SK-N-SH (cell line): ENCODE results near the gene GRK2. TPM values are rescaled to one million over a fixed set of nuclear protein-coding genes. Genes with fewer than 3 reads are reported as not detected.

ENCODE experiments used
- CTCF ChIA-PET: fragments of 300-600, 350-600 bp; formaldehyde crosslinking; extraction: SDS; loops from one replicate; lab custom pipeline; 2021; lab: Yijun Ruan, JAX
- POLR2A ChIA-PET: fragments of 350-600 bp; sonication (Branson Sonifier 250); formaldehyde crosslinking; extraction: SDS; loops from one replicate; lab custom pipeline; 2020; ENCODE audit warnings: antibody characterized with exemption, inconsistent platforms; lab: Yijun Ruan, JAX
- DNase-seq: peaks from one replicate; pipeline ENCODE4 v3.0.0; 2012
- H2AFZ ChIP-seq: fragments of 200-600 bp; sonication (generic); 2 replicates; pipeline ENCODE4 v1.8.1; 2016; ENCODE audit warnings: antibody characterized with exemption, mild to moderate bottlenecking, low read depth
- H3F3A ChIP-seq: fragments of 200-600 bp; sonication (generic); replicated peaks from 2 replicates; pipeline ENCODE3; 2016; ENCODE audit warnings: antibody characterized with exemption, mild to moderate bottlenecking; ENCODE audit not compliant: insufficient read depth
- H3K27ac ChIP-seq, 2 experiments: fragments of 200-500 bp in 1 of 2; fragments of 200-600 bp in 1 of 2; sonication (Bioruptor generic) in 1 of 2; sonication (generic), shearing (Covaris generic) in 1 of 2; 2 replicates each; pipeline versions ENCODE4 v1.5.1 to v1.6.1; 2014 to 2016; ENCODE audit warnings: low read depth in 2 of 2, inconsistent platforms in 1 of 2, low read length in 1 of 2, mild to moderate bottlenecking in 1 of 2, mixed read lengths in 1 of 2
- H3K27me3 ChIP-seq: fragments of 200-600 bp; sonication (generic), shearing (Covaris generic); 2 replicates; pipeline ENCODE4 v1.6.1; 2016; ENCODE audit warnings: mixed run types; ENCODE audit not compliant: insufficient read depth
- H3K36me3 ChIP-seq, 2 experiments: fragments of 200-500 bp in 1 of 2; fragments of 200-600 bp in 1 of 2; sonication (Bioruptor generic) in 1 of 2; sonication (generic) in 1 of 2; replicated peaks in 1 of 2; 2 replicates each; pipeline versions ENCODE3 to v1.5.1; 2014 to 2016; ENCODE audit warnings: low read length in 1 of 2, mild to moderate bottlenecking in 1 of 2; ENCODE audit not compliant: insufficient read depth in 2 of 2, control insufficient read depth in 1 of 2
- H3K4me1 ChIP-seq, 2 experiments: fragments of 200-500 bp in 1 of 2; fragments of 200-600 bp in 1 of 2; sonication (Bioruptor generic) in 1 of 2; sonication (generic), shearing (Covaris generic) in 1 of 2; 2 replicates each; pipeline versions ENCODE4 v1.5.1 to v1.6.1; 2014 to 2016; ENCODE audit warnings: low read depth in 1 of 2, low read length in 1 of 2, mixed run types in 1 of 2; ENCODE audit not compliant: insufficient read depth in 2 of 2, control insufficient read depth in 1 of 2
- H3K4me2 ChIP-seq: fragments of 200-600 bp; sonication (generic), shearing (Covaris generic); 2 replicates; pipeline ENCODE4 v1.6.1; 2017; ENCODE audit warnings: mixed run types
- H3K4me3 ChIP-seq, 2 experiments: fragments of 200-500 bp in 1 of 2; fragments of 200-600 bp in 1 of 2; sonication (Bioruptor generic) in 1 of 2; sonication (generic), shearing (Covaris generic) in 1 of 2; 2 replicates each; pipeline versions ENCODE4 v1.5.1 to v1.8.1; 2014 to 2016; ENCODE audit warnings: low read depth in 2 of 2, inconsistent platforms in 1 of 2, low read length in 1 of 2, mild to moderate bottlenecking in 1 of 2, mixed read lengths in 1 of 2, moderate library complexity in 1 of 2
- H3K79me2 ChIP-seq: fragments of 200-600 bp; sonication (generic); 2 replicates; pipeline ENCODE4 v1.8.1; 2017; ENCODE audit warnings: mild to moderate bottlenecking; ENCODE audit not compliant: insufficient read depth
- H3K9ac ChIP-seq: fragments of 200-600 bp; sonication (generic); 2 replicates; pipeline ENCODE4 v1.6.1; 2017; ENCODE audit warnings: mixed run types
- H3K9me2 ChIP-seq: fragments of 200-600 bp; sonication (generic); 2 replicates; pipeline ENCODE4 v1.6.1; 2017; ENCODE audit warnings: mixed run types
- H3K9me3 ChIP-seq: fragments of 200-600 bp; sonication (generic); 2 replicates; pipeline ENCODE4 v1.6.1; 2017; ENCODE audit warnings: mixed run types, mild to moderate bottlenecking, moderate library complexity
- H4K20me1 ChIP-seq: fragments of 200-600 bp; sonication (generic); 2 replicates; pipeline ENCODE4 v1.6.1; 2017; ENCODE audit warnings: mild to moderate bottlenecking, mixed run types; ENCODE audit not compliant: insufficient read depth
- CHD2 ChIP-seq: fragments of 150-350 bp; IDR thresholded peaks from 2 replicates; pipeline ENCODE4 v1.6.1; 2018; ENCODE audit warnings: low read length; ENCODE audit not compliant: partially characterized antibody
- CTCF ChIP-seq: fragments of 200-600 bp; sonication (generic); IDR thresholded peaks from 2 replicates; pipeline ENCODE4 v1.6.1; 2017; ENCODE audit warnings: antibody characterized with exemption, mild to moderate bottlenecking, moderate library complexity
- EZH2phosphoT487 ChIP-seq: fragments of 200-600 bp; sonication (generic); IDR thresholded peaks from 2 replicates; pipeline ENCODE4 v1.6.1; 2017; ENCODE audit warnings: low read depth, mixed run types, mild to moderate bottlenecking, antibody characterized with exemption, moderate library complexity, borderline replicate concordance
- GABPA ChIP-seq: IDR thresholded peaks from 2 replicates; pipeline ENCODE4 v1.4.0; 2012; ENCODE audit warnings: low read depth, mild to moderate bottlenecking
- IRF3 ChIP-seq: fragments of 150-350 bp; IDR thresholded peaks from 2 replicates; pipeline ENCODE4 v1.6.1; 2016; ENCODE audit warnings: mild to moderate bottlenecking, low read depth, low read length
- JUND ChIP-seq: IDR thresholded peaks from 2 replicates; pipeline ENCODE4 v1.4.0; 2012
- MAX ChIP-seq: IDR thresholded peaks from 2 replicates; pipeline ENCODE4 v1.4.0; 2012; ENCODE audit warnings: low read depth
- MXI1 ChIP-seq: IDR thresholded peaks from 2 replicates; pipeline ENCODE4 v1.6.1; 2012; ENCODE audit warnings: mild to moderate bottlenecking, low read depth, low read length, improper control_type of control experiment
- POLR2AphosphoS5 ChIP-seq: IDR thresholded peaks from 2 replicates; pipeline ENCODE4 v1.6.1; 2012; ENCODE audit warnings: low read depth, low read length
- RCOR1 ChIP-seq: fragments of 150-350 bp; IDR thresholded peaks from 2 replicates; pipeline ENCODE4 v1.6.1; 2017; ENCODE audit warnings: antibody characterized with exemption, low read length
- REST ChIP-seq: IDR thresholded peaks from 2 replicates; pipeline ENCODE4 v1.6.1; 2012; ENCODE audit warnings: mild to moderate bottlenecking, low read depth, low read length, moderate library complexity
- RFX5 ChIP-seq: IDR thresholded peaks from 2 replicates; pipeline ENCODE4 v1.6.1; 2012; ENCODE audit warnings: mild to moderate bottlenecking, improper control_type of control experiment, low read length
- RXRA ChIP-seq: IDR thresholded peaks from 2 replicates; pipeline ENCODE4 v1.4.0; 2012; ENCODE audit warnings: low read depth, mild to moderate bottlenecking, borderline replicate concordance
- SMC3 ChIP-seq: IDR thresholded peaks from 2 replicates; pipeline ENCODE4 v1.6.1; 2012; ENCODE audit warnings: low read depth, low read length, improper control_type of control experiment
- TAF1 ChIP-seq: IDR thresholded peaks from 2 replicates; pipeline ENCODE4 v1.6.1; 2012; ENCODE audit warnings: low read depth, mild to moderate bottlenecking, low read length, moderate library complexity, borderline replicate concordance
- USF2 ChIP-seq: fragments of 150-350 bp; IDR thresholded peaks from 2 replicates; pipeline ENCODE4 v1.6.1; 2017; ENCODE audit warnings: antibody characterized with exemption, low read length, low read depth, borderline replicate concordance
- ZBTB33 ChIP-seq: IDR thresholded peaks from 2 replicates; pipeline ENCODE4 v1.4.0; 2012; ENCODE audit warnings: low read depth, borderline replicate concordance
- WGBS: methylation state at CpG from one replicate; pipeline ENCODE4 v1.1.6; 2017; ENCODE audit warnings: low lambda C conversion rate; 5-methylcytosine and 5-hydroxymethylcytosine counted together
- polyA plus RNA-seq, 3 experiments: library from polyadenylated mRNA; depleted of rRNA; stranded (reverse); fragments of >200 nt; gene quantifications; 2 replicates each; pipeline ENCODE4 v1.2.3, GENCODE V29; 2012

Gene GRK2
- polyA plus RNA-seq, 1 of the 3 experiments (the other 2 are of a cell fraction) = 48.5 TPM

- TF ChIP-seq ZBTB33 = no peak
- no peak for TF ChIP-seq MAX
Measured at GRCh38 chr11:67292671-67293070, 26.4 kb downstream of the GRK2 start (continued).

- no peak overlapping the region for H3K4me2 ChIP-seq
- H3K27me3 ChIP-seq = no peaks in the 10 kb centered on the region
- ChIA-PET POLR2A (no interaction called here), CTCF (interaction anchor here (1.2 to 2.8 kb wide), 4 partner anchors 10 to 89 kb away, joined by 3 to 11 read pairs (median 10); partner anchors contain the start of gene SSH3)
- peaks cover 27 to 50% of the 10 kb centered on the region in 2 experiments for H3K36me3 ChIP-seq
- H2AFZ ChIP-seq = no peak overlapping the region
- no peak overlapping the region for H3K9ac ChIP-seq
- H3K9me2 ChIP-seq = no peaks in the 10 kb centered on the region
- no peak overlapping the region for H3K27ac ChIP-seq
- no peak overlapping the region for H3K4me3 ChIP-seq
- no peaks in the 10 kb centered on the region for H4K20me1 ChIP-seq
- H3K79me2 ChIP-seq = peaks cover 81% of the 10 kb centered on the region
- TF ChIP-seq MAX (no peak), RFX5 (no peak), REST (no peak), POLR2AphosphoS5 (no peak), TAF1 (no peak), CHD2 (no peak), IRF3 (no peak), GABPA (no peak), USF2 (no peak), MXI1 (no peak), EZH2phosphoT487 (no peak), CTCF (no peak), RXRA (no peak), SMC3 (no peak), RCOR1 (no peak), JUND (no peak), ZBTB33 (no peak)
- peaks cover 5 to 14% of the 10 kb centered on the region in 2 experiments; a peak in 3 of 4 replicates for H3K4me1 ChIP-seq
- DNase-seq = no peak
- H3K9me3 ChIP-seq = peaks cover 15% of the 10 kb centered on the region; the same call in 1 of the 2 replicates
- 91% methylated on average over 3 of the region's 3 CpGs for WGBS
- peaks cover 18% of the 10 kb centered on the region for H3F3A ChIP-seq
Measured at GRCh38 chr11:67293090-67293489, 26.8 kb downstream of the GRK2 start.
